Loucy (cell line): Measurements from ENCODE around the gene ZNF101.
"Not testable (repeated sequence)": the region's sequence is repeated elsewhere in the genome, so short reads cannot be mapped to it uniquely, and the experiment has no call there.

Experiments
- H2AFZ ChIP-seq: fragments of 200-600 bp; sonication (generic); 2 replicates; pipeline ENCODE4 v1.6.0; 2016; ENCODE audit warnings: antibody characterized with exemption, mild to moderate bottlenecking, low read length, moderate library complexity
- H3F3A ChIP-seq: fragments of 200-600 bp; 2 replicates; pipeline ENCODE4 v1.6.0; 2016; ENCODE audit warnings: antibody characterized with exemption, low read depth, mild to moderate bottlenecking
- H3K27me3 ChIP-seq: fragments of 200-600 bp; sonication (generic); 2 replicates; pipeline ENCODE4 v1.6.1; 2014; ENCODE audit warnings: low read length, mild to moderate bottlenecking; ENCODE audit not compliant: insufficient read depth, poor library complexity, severe bottlenecking
- H3K36me3 ChIP-seq: fragments of 200-600 bp; sonication (generic); 2 replicates; pipeline ENCODE4 v1.6.1; 2016; ENCODE audit warnings: low read length; ENCODE audit not compliant: insufficient read depth
- H3K4me1 ChIP-seq: fragments of 200-600 bp; sonication (generic); 2 replicates; pipeline ENCODE4 v1.5.1; 2014; ENCODE audit warnings: low read length, mild to moderate bottlenecking; ENCODE audit not compliant: insufficient read depth, poor library complexity, severe bottlenecking
- H3K4me2 ChIP-seq: fragments of 200-600 bp; sonication (generic); 2 replicates; pipeline ENCODE4 v1.6.0; 2014; ENCODE audit warnings: antibody characterized with exemption, low read length, low read depth, mild to moderate bottlenecking; ENCODE audit not compliant: poor library complexity, severe bottlenecking
- H3K4me3 ChIP-seq: fragments of 200-600 bp; sonication (generic); 2 replicates; pipeline ENCODE4 v1.5.1; 2014; ENCODE audit warnings: low read length, mild to moderate bottlenecking, mixed read lengths; ENCODE audit not compliant: poor library complexity, severe bottlenecking
- H3K79me2 ChIP-seq: fragments of 200-600 bp; sonication (generic); 2 replicates; pipeline ENCODE4 v1.6.1; 2014; ENCODE audit warnings: low read length; ENCODE audit not compliant: insufficient read depth
- H3K9ac ChIP-seq: fragments of 200-600 bp; sonication (generic); 2 replicates; pipeline ENCODE4 v1.6.0; 2014; ENCODE audit warnings: mild to moderate bottlenecking, low read depth, low read length, moderate library complexity; ENCODE audit not compliant: poor library complexity, severe bottlenecking
- H3K9me2 ChIP-seq: fragments of 200-600 bp; sonication (generic); replicated peaks from 2 replicates; pipeline ENCODE4 v1.6.1; 2016; ENCODE audit warnings: low read depth, low read length, mixed read lengths
- H3K9me3 ChIP-seq: fragments of 200-600 bp; sonication (generic); 2 replicates; pipeline ENCODE4 v1.6.1; 2014; ENCODE audit warnings: mild to moderate bottlenecking, antibody characterized with exemption, low read length, low read depth; ENCODE audit not compliant: insufficient read depth
- H4K20me1 ChIP-seq: fragments of 200-600 bp; sonication (generic); 2 replicates; pipeline ENCODE4 v1.6.0; 2014; ENCODE audit warnings: antibody characterized with exemption, low read length, mild to moderate bottlenecking; ENCODE audit not compliant: insufficient read depth, poor library complexity, severe bottlenecking
- CTCF ChIP-seq: fragments of 200-600 bp; sonication (generic); conservative IDR thresholded peaks from 2 replicates; pipeline ENCODE4 v1.5.1; 2014; ENCODE audit warnings: mild to moderate bottlenecking, antibody characterized with exemption, low read length
- EZH2phosphoT487 ChIP-seq: fragments of 200-600 bp; IDR thresholded peaks from 2 replicates; pipeline ENCODE4 v1.6.1; 2018; ENCODE audit warnings: antibody characterized with exemption, mild to moderate bottlenecking, moderate library complexity, borderline replicate concordance

Gene ZNF101

GRCh38 chr19:19691683-19692082, 23.0 kb downstream of the ZNF101 start:
- no peaks in the 10 kb centered on the region for H3K4me1 ChIP-seq
- H3F3A ChIP-seq: no peaks in the 10 kb centered on the region
- H3K4me3 ChIP-seq: no peak overlapping the region
- H3K36me3 ChIP-seq: no peaks in the 10 kb centered on the region
- H2AFZ ChIP-seq: no peak overlapping the region
- H3K27me3 ChIP-seq: no peaks in the 10 kb centered on the region
- H3K9me2 ChIP-seq: no peaks in the 10 kb centered on the region
- H3K9me3 ChIP-seq: no peaks in the 10 kb centered on the region
- no peak overlapping the region for H3K4me2 ChIP-seq
- no peaks in the 10 kb centered on the region for H4K20me1 ChIP-seq
- H3K79me2 ChIP-seq: no peaks in the 10 kb centered on the region
- no peak overlapping the region for H3K9ac ChIP-seq
- TF ChIP-seq EZH2phosphoT487 (no peak), CTCF (no peak)

GRCh38 chr19:19696386-19696785, 27.7 kb downstream of the ZNF101 start:
- TF ChIP-seq CTCF (0 out of 2 replicates have a peak, but pooled peaks have one; percentile 14), EZH2phosphoT487 (no peak)

GRCh38 chr19:19697589-19697988, 28.9 kb downstream of the ZNF101 start:
- no peak overlapping the region for H2AFZ ChIP-seq
- no peaks in the 10 kb centered on the region for H3F3A ChIP-seq
- H4K20me1 ChIP-seq: no peaks in the 10 kb centered on the region
- H3K9me3 ChIP-seq: no peaks in the 10 kb centered on the region
- TF ChIP-seq CTCF (no peak), EZH2phosphoT487 (no peak)
- H3K27me3 ChIP-seq: no peaks in the 10 kb centered on the region
- H3K79me2 ChIP-seq: no peaks in the 10 kb centered on the region
- H3K4me3 ChIP-seq: no peak overlapping the region
- no peaks in the 10 kb centered on the region for H3K4me1 ChIP-seq
- no peaks in the 10 kb centered on the region for H3K36me3 ChIP-seq
- no peak overlapping the region for H3K4me2 ChIP-seq
- H3K9me2 ChIP-seq: no peaks in the 10 kb centered on the region
- no peak overlapping the region for H3K9ac ChIP-seq

More at GRCh38 chr19:19696386-19696785, 27.7 kb downstream of the ZNF101 start:
- Histone ChIP-seq H3K4me3 (no peak overlapping the region), H3K9ac (no peak overlapping the region), H3K4me2 (no peak overlapping the region), H3K9me3 (no peaks in the 10 kb centered on the region), H3F3A (no peaks in the 10 kb centered on the region), H3K27me3 (no peaks in the 10 kb centered on the region), H3K79me2 (no peaks in the 10 kb centered on the region), H3K9me2 (no peaks in the 10 kb centered on the region), H4K20me1 (no peaks in the 10 kb centered on the region), H3K4me1 (no peaks in the 10 kb centered on the region), H2AFZ (no peak overlapping the region), H3K36me3 (no peaks in the 10 kb centered on the region)

GRCh38 chr19:19700493-19700892, 31.9 kb downstream of the ZNF101 start:
- H3K79me2 ChIP-seq, H3K9me2 ChIP-seq, H3K36me3 ChIP-seq, H2AFZ ChIP-seq, H3K27me3 ChIP-seq, H4K20me1 ChIP-seq, H3F3A ChIP-seq, H3K4me3 ChIP-seq, H3K9ac ChIP-seq, H3K9me3 ChIP-seq, H3K4me1 ChIP-seq, H3K4me2 ChIP-seq: not testable (repeated sequence)
